ENCODE data around the gene IL23A.

The IL23A gene

DNA sequence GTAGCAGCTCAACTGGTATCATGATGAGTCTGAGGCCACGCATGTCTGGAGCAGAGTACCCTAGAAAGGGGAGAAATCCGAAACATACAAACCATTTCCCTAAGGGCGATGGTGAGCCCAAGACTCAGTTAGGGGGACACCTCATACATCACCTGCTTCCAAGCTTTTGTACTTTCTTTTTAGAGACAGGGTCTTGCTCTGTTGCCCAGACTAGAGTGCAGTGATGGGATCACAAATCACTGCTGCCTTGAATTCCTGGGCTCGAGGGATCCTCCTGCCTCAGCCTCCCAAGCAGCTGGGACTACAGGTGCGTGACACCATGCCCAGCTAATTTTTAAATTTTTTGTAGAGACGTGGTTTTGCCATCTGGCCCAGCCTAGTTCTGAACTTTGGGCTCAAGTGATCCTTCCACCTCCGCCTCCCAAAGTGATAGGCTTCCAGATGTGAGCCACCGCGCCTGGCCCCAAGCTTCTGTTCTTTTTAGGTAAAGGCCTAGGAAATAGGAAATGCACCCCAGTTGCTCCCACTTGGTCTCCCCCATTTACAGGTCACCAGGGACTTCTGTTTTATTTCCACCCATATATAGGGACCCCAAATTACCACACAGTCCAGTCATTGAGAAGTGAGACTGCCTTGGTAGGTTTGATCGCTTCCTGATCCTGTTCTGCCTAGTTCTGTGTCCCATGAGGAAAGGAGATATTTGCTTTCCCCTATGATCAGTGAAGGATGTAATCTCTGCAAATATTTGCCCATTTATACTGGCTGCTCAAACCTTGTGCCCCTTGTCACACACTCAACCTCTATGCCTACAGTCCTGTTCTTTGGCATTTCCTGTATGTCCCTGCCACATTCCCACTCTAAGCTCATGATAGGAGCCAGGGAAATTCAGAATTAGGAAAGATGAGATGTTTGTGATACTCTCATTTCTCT is 23.7 kb downstream of the IL23A start, which contains the start of gene APOF:
APOF (minus strand) TSS at position 728 of the 930 bp plus-strand sequence; CDS start at position 616, 112 bp downstream.
- no peak for FAIRE-seq

DNA sequence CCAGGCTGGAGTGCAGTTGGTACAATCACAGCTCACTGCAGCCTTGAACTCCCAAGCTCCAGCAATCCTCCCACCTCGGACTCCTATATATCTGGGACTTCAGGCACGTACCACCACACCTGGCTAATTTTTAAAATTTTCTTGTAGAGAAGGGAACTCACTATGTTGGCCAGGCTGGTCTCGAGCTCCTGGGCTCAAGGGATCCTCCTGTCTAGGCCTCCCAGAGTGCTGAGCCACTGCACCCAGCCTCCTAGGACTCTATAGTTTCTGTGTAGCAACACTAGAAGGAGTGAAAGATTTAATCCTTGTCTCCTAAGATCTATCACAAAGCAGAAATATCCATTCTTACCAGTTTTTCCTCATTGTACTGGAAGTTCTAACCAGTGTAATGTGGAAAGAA is 28.3 kb downstream of the IL23A start:
- no peak for FAIRE-seq

DNA sequence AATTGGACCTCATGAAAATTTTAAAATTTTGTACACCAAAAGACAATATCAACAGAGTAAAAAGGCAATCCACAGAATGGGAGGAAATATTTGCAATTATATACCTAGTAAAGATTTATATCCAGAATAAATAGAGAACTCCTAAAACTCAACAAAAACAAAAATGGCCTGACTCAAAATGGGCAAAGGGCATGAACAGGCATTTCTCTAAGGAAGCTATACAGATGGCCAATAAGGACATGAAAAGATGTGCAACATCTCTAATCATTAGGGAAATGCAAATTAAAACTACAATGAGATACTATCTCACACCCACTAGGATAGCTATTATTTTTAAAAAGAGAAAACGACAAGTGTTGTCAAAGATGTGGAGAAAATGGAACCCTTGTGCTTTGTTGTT is 34.8 kb downstream of the IL23A start:
- no peak for FAIRE-seq

DNA sequence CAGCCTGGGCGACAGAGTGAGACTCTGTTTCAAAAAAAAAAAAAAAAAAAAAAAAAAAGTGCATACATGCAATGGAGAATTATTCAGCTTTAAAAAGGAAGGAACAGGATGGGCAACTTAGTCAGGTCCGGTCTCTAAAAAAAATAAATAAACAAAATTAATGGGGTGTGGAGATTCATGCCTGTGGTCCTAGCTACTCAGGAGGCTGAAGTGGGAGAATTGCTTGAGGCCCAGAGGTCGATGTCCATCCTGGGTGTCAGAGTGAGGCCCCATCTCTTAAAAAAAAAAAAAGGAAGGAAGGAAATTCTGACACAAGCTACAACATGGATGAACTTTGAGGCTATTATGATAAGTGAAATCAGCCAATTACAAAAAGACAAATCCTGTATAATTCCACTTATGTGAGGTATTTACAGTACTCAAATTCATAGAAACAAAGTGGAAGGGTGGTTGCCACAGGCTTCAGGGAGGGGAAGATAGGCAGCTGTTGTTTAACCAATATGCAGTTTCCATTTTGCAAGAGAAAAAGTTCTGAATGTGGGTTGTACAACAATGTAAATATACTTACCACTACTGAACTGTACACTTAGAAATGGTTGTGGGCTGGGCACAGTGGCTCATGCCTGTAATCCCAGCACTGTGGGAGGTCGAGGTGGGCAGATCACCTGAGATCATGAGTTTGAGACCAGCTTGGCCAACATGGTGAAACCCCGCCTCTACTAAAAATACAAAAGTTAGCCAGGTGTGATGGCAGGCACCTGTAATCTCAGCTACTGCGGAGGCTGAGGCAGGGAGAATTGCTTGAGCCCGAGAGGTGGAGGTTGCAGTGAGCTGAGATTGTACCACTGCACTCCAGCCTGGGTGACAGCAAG is 36.3 kb downstream of the IL23A start:
- FAIRE-seq, result no peak

DNA sequence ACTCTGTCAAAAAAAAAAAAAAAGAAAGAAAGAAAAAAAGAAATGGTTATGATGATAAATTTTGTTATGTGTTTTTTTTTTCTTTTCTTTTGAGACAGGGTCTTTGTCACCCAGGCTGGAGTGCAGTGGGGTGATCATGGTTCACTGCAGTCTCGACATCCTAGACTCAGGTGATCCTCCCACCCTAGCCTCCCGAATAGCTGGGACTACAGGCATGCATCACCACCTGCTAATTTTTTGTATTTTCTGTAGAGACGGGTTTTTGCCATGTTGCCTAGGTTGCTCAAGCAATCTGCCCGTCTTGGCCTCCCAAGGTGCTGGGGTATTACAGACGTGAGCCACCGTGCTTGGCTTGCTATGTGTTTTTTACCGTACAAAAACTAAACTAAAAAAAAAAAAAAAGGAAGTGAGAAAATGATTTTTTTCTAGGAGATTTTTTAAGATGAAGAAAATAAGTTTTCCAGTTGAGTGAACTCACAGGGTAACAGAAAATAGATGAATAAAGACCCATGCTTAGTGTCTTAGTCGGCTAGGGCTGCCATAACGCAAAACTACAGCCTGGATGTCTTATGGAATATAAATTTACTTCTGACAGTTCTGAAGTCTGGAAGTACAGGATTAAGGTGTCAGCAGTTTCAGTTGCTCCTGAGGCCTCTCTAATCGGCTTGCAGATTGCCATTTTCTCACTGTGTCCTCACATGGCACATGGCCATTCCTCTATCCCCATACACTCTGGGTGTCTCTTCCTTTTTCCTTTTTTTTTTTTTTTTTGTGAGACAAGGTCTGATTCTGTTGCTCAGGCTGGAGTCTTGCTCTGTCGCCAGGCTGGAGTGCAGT is 37.1 kb downstream of the IL23A start:
- FAIRE-seq, result no peak

DNA sequence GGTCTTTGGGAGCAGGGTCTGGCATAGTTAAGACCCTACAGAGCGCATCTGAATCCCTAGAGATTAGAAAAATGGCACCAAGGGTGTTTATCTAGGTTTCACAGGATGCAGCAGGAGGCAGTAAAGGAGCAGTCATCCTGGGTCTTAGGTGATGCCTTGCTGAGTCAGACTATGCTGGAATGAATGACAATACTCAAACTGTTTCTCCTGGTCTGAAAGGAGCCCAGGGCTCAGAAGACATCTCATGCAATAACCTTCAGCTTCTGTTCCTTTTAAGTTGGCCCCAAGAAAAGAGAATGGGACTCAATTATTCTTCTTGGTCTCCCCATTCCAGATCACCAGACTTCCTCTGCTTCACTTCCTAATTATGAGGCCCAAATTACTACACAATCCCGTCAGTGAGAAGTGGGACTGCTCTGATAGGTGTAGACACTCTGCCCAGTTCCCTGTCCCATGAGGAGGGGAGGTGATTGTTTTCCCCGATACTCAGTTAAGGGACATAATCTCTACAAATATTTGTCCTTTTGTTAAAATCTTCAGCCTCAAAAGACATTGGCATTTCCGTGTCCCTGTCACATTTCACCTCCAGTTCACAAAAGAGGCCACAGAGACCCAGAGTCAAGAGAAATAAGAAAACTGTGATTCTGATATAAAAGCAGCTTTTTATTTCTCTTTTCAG is 38.8 kb downstream of the IL23A start:
- FAIRE-seq, result no peak

DNA sequence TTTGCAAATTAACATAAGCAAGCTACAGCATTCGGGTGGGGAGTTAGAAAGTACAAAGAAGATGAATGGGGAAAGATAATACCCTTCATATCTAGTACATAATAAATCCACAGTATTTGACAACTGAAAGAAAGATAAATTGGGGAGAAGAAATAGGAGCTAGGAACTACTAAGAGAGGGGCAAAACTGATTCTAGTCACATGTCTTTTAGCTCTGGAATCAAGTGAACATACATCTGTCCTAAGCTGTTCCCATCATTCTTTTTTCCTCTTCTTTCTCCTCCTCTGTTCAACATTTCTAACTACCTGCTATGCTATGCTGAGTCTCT is 39.3 kb downstream of the IL23A start:
- no peak for FAIRE-seq

DNA sequence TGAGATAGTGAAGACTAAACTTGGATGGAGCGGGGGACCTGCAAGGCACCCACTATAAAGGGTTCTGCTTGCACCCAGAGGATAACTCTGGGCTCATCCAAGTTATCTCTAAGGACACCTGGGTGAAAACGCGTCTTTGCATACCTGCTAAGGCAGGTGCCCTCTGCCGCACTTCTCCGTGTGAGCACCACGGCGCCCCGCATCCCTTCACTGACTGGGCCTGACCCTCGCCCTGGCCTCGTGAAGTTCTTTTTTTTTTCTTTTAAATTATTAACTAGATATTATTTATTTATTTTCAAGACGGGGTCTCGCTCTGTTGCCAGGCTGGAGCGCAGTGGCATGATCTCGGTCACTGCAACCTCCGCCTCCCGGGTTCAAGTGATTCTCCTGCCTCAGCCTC is 43.9 kb downstream of the IL23A start:
- FAIRE-seq, result no peak

DNA sequence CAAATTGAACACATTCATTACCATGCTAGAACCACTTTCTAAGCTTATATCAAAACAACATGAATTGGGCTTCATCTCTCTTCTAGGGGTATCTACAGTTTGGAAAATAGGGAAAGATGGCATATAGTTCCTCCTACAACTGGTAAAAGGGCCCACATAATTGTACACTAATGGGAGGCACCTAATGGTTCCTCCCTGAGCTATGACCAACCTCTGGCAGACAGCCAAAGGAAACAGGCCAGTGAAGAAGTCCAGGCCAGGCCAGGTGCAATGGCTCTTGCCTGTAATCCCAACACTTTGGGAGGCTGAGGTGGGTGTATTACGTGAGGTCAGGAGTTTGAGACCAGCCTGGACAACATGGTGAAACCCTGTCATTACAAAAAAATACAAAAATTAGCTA is 47.2 kb downstream of the IL23A start:
- no peak for FAIRE-seq

DNA sequence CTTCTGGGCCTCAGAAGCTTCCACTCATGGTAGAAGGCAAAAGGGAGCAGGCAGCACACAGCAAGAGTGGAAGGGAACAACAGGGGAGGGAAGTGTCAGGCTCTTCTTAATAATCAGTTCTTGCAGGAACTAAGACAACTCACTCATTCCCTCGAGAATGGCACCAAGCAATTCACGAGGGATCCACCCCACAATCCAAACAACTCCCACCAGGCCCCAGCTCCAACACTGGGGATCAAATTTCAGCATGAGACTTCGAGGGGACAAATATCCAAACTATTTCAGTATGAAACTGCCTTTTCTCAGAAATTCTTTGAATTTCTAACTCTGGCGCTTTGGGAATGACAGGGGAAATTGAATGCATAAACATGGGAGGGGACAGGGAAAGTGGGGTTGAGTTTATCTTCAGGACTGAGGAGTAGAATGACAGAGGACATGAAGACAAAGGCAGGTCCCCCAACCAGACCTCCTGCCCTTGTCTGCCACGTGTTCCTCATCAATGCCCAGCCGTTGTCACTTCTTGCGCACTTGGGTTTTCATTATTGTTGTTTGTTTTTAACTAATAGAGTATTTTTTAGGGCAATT is 48.6 kb downstream of the IL23A start:
- no peak for FAIRE-seq

DNA sequence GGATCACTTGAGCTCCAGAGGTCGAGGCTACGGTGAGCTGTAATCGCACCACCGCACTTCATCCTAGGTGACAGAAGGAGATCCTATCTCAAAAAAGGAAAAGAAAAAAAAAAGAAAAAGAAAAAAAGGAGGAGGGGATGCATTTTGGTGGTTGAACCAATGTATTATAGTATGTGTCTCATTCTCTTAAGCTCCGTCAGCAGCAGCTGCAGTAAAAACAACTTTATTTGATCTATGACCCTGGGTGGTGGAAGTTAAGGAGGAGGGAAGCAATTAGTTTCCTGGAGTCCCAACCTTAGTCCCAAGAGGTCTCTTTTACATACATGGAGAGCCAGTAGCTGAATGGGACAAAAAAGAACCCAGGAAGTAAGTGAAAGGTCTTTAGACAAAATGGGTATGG is 50.7 kb downstream of the IL23A start:
- no peak for FAIRE-seq

Measured in colon (tissue), 2 donors.